CD4-positive, alpha-beta T cell (primary cell): ENCODE data around the gene ZDHHC3. TPM values are rescaled to one million over a fixed set of nuclear protein-coding genes. Genes with fewer than 3 reads are reported as not detected.
A peak's percentile ranks its signal among the peaks of the same experiment; 100 is the strongest.

ENCODE experiments used
- ATAC-seq: fragments of 200-7000 bp; cut with Tn5 transposase; one replicate; pipeline ENCODE4 v1.10.0; 2022; ENCODE audit warnings: mild to moderate bottlenecking; ENCODE audit not compliant: poor library complexity
- CTCF ChIA-PET: fragments of 350-600 bp; sonication (Branson Sonifier 250); formaldehyde crosslinking; loops from one replicate; lab custom pipeline; 2021; ENCODE audit warnings: antibody characterized with exemption, inconsistent platforms; lab: Charles Lee
- POLR2A ChIA-PET: fragments of 350-600 bp; sonication (Branson Sonifier 250); formaldehyde crosslinking; loops from one replicate; lab custom pipeline; 2021; ENCODE audit warnings: antibody characterized with exemption, inconsistent platforms; lab: Charles Lee
- DNase-seq, 14 experiments: peaks; one replicate each; pipeline ENCODE4 v3.0.0-alpha.2; 2013 to 2020; ENCODE audit warnings: mixed read lengths in 2 of 14
- H3K27ac ChIP-seq, 2 donors: one replicate each; pipeline versions ENCODE4 v1.5.1 to v1.7.0; 2013; ENCODE audit warnings: low read length in 2 of 2, low read depth in 1 of 2, mild to moderate bottlenecking in 1 of 2
- H3K27me3 ChIP-seq, 2 experiments: 1 replicate in 1 of 2; 2 replicates in 1 of 2; pipeline versions ENCODE4 v1.6.1 to v1.7.0; 2013; ENCODE audit warnings: low read length in 2 of 2, control low read depth in 1 of 2, mild to moderate bottlenecking in 1 of 2, moderate library complexity in 1 of 2; ENCODE audit not compliant: insufficient read depth in 2 of 2, control insufficient read depth in 1 of 2
- H3K36me3 ChIP-seq: one replicate; pipeline ENCODE4 v1.6.1; 2013; ENCODE audit warnings: low read length, control low read depth; ENCODE audit not compliant: insufficient read depth
- H3K4me1 ChIP-seq: one replicate; pipeline ENCODE4 v1.6.1; 2013; ENCODE audit warnings: low read length, control low read depth; ENCODE audit not compliant: insufficient read depth
- H3K4me3 ChIP-seq: one replicate; pipeline ENCODE4 v1.5.1; 2013; ENCODE audit warnings: mild to moderate bottlenecking, low read length, moderate library complexity
- H3K9me3 ChIP-seq, 2 experiments: 1 replicate in 1 of 2; 2 replicates in 1 of 2; pipeline versions ENCODE4 v1.6.1 to v1.7.0; 2013; ENCODE audit warnings: low read length in 2 of 2, mild to moderate bottlenecking in 2 of 2, control low read depth in 1 of 2, moderate library complexity in 1 of 2; ENCODE audit not compliant: control insufficient read depth in 1 of 2, insufficient read depth in 1 of 2
- H3K27ac Mint-ChIP-seq: one replicate; pipeline ENCODE4 v1.8.0; 2020; ENCODE audit warnings: mixed read lengths
- H3K27me3 Mint-ChIP-seq: one replicate; pipeline ENCODE4 v1.8.0; 2021; ENCODE audit warnings: mixed read lengths
- H3K36me3 Mint-ChIP-seq: one replicate; pipeline ENCODE4 v1.8.0; 2021; ENCODE audit warnings: low read depth, mixed read lengths
- H3K4me1 Mint-ChIP-seq: one replicate; pipeline ENCODE4 v1.8.0; 2021; ENCODE audit warnings: low read depth, mixed read lengths
- H3K4me3 Mint-ChIP-seq: one replicate; pipeline ENCODE4 v1.8.0; 2020; ENCODE audit warnings: mild to moderate bottlenecking, mixed read lengths
- H3K9me3 Mint-ChIP-seq: one replicate; pipeline ENCODE4 v1.8.0; 2020; ENCODE audit warnings: mixed read lengths
- intact Hi-C, 2 experiments: fragments of 100-400 bp; cut with DNase I in 1 of 2; cut with micrococcal nuclease in 1 of 2; formaldehyde crosslinking; loops; one replicate each; pipeline versions ENCODE4 v1.15.1 to v1.9.0; 2023 to 2025; cut with DNase I, micrococcal nuclease
- total RNA-seq, 174 experiments: library from RNA in 2 of 174; stranded (reverse) in 2 of 174; gene quantifications; one replicate each; pipeline ENCODE4 v1.2.3 and lab custom pipeline; 2021 to 2026
- TF ChIP-seq, protein P1 (sequence below): fragments of 200-600 bp; IDR thresholded peaks from one replicate; pipeline ENCODE4 v1.8.0; 2022; ENCODE audit warnings: antibody characterized with exemption, mild to moderate bottlenecking

ZDHHC3 gene
- total RNA-seq, 2 experiments from 2014 or later = 34.4 to 34.6 TPM

DNA sequence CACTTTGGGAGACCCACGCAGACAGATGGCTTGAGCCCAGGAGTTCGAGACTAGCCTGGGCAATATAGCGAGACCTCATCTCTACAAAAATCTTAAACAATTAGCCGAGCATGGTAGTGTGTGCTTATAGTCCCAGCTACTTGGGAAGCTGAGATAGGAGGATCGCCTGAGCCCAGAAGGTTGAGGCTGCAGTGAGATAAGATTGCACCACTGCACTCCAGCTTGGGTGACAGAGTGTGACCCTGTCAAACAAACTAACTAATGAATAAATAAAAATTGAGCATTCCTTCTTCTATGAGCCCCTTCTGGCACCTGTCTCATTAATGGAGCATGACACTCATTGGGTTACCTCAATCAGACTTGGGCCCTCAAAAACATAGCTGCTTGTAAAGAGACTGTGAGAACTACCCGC, 7.5 kb downstream of the ZDHHC3 start:
- DNase-seq = no peak
- Histone ChIP-seq H3K9me3 (no peaks in the 10 kb centered on the region), H3K4me3 (no peak overlapping the region), H3K36me3 (no peaks in the 10 kb centered on the region), H3K4me1 (peaks cover 23% of the 10 kb centered on the region), H3K27me3 (no peaks in the 10 kb centered on the region), H3K27ac (no peak overlapping the region)
- intact Hi-C loops = no loop called here
- peaks cover 81% of the 10 kb centered on the region for H3K4me1 Mint-ChIP-seq
- TF ChIP-seq, protein P1, sequence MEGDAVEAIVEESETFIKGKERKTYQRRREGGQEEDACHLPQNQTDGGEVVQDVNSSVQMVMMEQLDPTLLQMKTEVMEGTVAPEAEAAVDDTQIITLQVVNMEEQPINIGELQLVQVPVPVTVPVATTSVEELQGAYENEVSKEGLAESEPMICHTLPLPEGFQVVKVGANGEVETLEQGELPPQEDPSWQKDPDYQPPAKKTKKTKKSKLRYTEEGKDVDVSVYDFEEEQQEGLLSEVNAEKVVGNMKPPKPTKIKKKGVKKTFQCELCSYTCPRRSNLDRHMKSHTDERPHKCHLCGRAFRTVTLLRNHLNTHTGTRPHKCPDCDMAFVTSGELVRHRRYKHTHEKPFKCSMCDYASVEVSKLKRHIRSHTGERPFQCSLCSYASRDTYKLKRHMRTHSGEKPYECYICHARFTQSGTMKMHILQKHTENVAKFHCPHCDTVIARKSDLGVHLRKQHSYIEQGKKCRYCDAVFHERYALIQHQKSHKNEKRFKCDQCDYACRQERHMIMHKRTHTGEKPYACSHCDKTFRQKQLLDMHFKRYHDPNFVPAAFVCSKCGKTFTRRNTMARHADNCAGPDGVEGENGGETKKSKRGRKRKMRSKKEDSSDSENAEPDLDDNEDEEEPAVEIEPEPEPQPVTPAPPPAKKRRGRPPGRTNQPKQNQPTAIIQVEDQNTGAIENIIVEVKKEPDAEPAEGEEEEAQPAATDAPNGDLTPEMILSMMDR = no peak
- H3K9me3 Mint-ChIP-seq = no peaks in the 10 kb centered on the region
- H3K27me3 Mint-ChIP-seq = no peaks in the 10 kb centered on the region
- CTCF ChIA-PET = no interaction called here
- POLR2A ChIA-PET = no interaction called here
- H3K4me3 Mint-ChIP-seq = no peak overlapping the region
- ATAC-seq = no peak
- H3K36me3 Mint-ChIP-seq = no peaks in the 10 kb centered on the region
- no peak overlapping the region for H3K27ac Mint-ChIP-seq

DNA sequence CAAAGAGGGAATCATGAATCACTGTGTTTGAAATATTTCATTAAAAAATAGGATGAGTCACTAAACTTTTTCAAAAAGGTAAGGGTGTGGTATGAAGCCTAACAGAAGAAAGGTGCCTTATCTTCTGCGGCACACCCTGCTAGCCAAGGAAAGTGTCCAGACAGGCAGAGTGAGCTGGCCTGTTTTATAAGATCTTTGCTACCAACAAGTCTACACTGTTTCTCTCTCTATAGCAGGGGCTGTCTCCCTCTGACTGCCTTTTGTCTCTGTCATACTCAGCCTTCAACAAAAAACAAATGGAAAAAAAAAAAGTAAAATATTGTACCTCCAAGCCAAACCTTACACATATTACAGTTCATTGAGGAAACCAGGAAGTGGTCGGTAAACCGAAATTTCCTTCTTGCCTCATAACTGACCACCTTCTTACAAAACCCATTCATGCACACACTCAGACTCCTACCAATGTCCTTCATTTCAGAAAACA, 9.1 kb downstream of the ZDHHC3 start:
- no peaks in the 10 kb centered on the region for H3K27me3 ChIP-seq
- Mint-ChIP-seq H3K27ac (no peak overlapping the region), H3K4me1 (peaks cover 92% of the 10 kb centered on the region), H3K4me3 (no peak overlapping the region), H3K27me3 (no peaks in the 10 kb centered on the region), H3K9me3 (no peaks in the 10 kb centered on the region), H3K36me3 (no peaks in the 10 kb centered on the region)
- H3K4me1 ChIP-seq = peaks cover 23% of the 10 kb centered on the region
- ATAC-seq = no peak
- no peaks in the 10 kb centered on the region for H3K36me3 ChIP-seq
- H3K4me3 ChIP-seq = no peak overlapping the region
- POLR2A ChIA-PET = interaction anchor here (1.9 kb wide), 1 partner anchor 9 kb away, joined by 12 read pairs; the partner anchor contains the start of genes EXOSC7 and ZDHHC3
- TF ChIP-seq, protein P1 = no peak
- H3K27ac ChIP-seq = no peak overlapping the region
- intact Hi-C loops = no loop called here
- peak in 2 of 14 experiments; percentile 17 to 19 for DNase-seq
- H3K9me3 ChIP-seq = no peaks in the 10 kb centered on the region
- CTCF ChIA-PET = no interaction called here

DNA sequence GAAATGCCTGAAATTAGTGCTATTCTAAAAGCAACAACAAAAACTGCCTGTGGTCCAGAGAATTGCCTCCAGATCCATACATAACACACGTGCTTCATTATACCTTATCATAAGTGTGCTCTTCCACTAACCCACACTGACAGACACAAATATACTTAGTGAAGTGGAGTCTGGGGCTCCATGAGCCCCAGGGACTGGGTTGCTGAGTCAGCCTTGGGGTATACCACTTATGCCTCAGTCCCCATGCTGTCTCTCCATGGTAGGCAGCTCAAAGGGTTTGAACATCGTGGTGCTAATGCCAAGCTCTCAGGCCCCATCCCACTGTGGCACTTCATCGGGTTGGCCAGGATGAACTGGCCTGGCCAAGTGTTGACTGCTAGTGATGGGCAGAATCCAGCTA, 10.8 kb downstream of the ZDHHC3 start:
- Mint-ChIP-seq H3K4me1 (peaks cover 83% of the 10 kb centered on the region), H3K36me3 (no peaks in the 10 kb centered on the region), H3K27me3 (no peaks in the 10 kb centered on the region), H3K27ac (no peak overlapping the region), H3K4me3 (no peak overlapping the region), H3K9me3 (no peaks in the 10 kb centered on the region)
- POLR2A ChIA-PET = interaction anchor here (0.6 kb wide), 1 partner anchor 11 kb away, joined by 3 read pairs; the partner anchor contains the start of genes EXOSC7 and ZDHHC3
- Histone ChIP-seq H3K36me3 (no peaks in the 10 kb centered on the region), H3K4me3 (no peak overlapping the region), H3K9me3 (no peaks in the 10 kb centered on the region), H3K27me3 (no peaks in the 10 kb centered on the region), H3K27ac (no peak overlapping the region), H3K4me1 (peaks cover 21% of the 10 kb centered on the region)
- TF ChIP-seq, protein P1 = no peak
- DNase-seq (no peak), ATAC-seq (no peak)
- CTCF ChIA-PET = interaction anchor here (0.6 kb wide), 1 partner anchor 752 kb away, joined by 3 read pairs; no protein-coding TSS in a partner anchor
- intact Hi-C loops = no loop called here
